GM19193 (cell line): Measurements from ENCODE around the gene SYT7.

Experiments
- POLR2A ChIP-seq: IDR thresholded peaks from 4 replicates; pipeline ENCODE4 v1.6.1; 2011; ENCODE audit not compliant: insufficient read depth, insufficient read length; ENCODE audit errors: extremely low read depth

The SYT7 gene

GRCh38 chr11:61596542-61596941 is 15.7 kb upstream of the SYT7 start:
- TF ChIP-seq POLR2A, result no peak

GRCh38 chr11:61594907-61595257 is 14.0 kb upstream of the SYT7 start:
- TF ChIP-seq POLR2A, result no peak

- TF ChIP-seq POLR2A, result no peak
Measured at GRCh38 chr11:61593151-61593550, 12.3 kb upstream of the SYT7 start.

- no peak for TF ChIP-seq POLR2A
Measured at GRCh38 chr11:61592176-61592575, 11.3 kb upstream of the SYT7 start.

DNA sequence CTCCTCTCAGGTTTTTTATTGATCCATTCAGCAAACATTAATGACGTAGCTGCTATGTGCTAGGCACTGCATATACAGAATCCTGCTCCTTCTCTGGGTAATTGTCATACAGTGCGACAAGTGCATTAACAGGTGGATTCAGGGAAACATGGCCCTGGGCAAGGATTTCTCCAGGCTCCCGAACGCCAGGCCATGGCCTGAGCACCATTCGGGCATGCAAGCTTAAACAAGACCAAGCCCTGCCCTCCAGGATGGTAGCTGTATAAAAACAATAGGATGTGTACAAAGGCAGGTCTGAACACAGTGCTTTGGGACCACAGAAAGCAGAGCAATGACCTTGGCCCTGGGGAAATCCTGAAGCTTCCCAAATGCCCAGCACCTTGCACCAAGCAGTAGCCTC is 9.1 kb upstream of the SYT7 start:
- TF ChIP-seq POLR2A, result no peak

GRCh38 chr11:61588728-61589191 is 7.9 kb upstream of the SYT7 start:
- TF ChIP-seq POLR2A, result no peak

- no peak for TF ChIP-seq POLR2A
Measured at GRCh38 chr11:61587951-61588727, 7.3 kb upstream of the SYT7 start.

DNA sequence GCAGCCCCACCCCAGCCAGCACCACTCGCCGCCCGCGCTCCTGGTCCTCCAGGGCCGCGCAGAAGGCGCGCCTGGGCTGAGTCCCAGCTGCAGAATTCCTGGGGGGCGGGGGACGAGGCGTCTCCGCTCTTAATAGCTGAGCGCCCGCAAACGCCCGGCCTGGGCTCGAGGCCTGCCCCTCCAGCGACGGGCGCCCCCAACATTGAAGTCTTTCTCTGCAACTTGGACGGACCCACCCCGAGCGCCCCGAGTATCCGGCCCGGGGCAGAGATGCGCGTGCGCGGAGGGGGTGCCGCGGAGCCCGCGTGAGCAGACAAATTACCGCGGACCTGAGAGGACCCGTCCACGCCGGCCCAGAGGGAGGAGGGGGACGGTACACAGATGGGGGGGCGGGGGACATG is 6.7 kb upstream of the SYT7 start:
- TF ChIP-seq POLR2A, result no peak

- no peak for TF ChIP-seq POLR2A
Measured at GRCh38 chr11:61586792-61587430, 6.0 kb upstream of the SYT7 start.

DNA sequence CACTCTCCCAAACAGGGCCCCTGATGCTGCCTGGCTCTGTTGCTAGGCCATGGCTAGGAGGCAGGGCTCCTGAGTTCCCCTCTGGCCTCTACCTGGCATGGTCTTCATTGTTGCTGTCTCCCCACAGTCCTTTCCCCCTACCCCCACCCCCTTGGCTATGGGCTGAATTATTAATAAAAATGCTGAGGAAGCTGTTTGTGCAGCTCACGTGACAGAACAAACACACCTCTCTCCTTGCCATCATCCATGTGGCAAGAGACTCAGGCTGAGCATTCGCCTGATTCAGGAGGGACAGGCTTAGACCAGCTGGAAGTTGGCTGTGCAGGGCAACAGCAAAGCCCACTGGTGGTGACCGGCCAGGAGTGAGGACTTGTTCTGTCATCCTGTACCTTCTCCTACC is 4.2 kb upstream of the SYT7 start:
- no peak for TF ChIP-seq POLR2A

DNA sequence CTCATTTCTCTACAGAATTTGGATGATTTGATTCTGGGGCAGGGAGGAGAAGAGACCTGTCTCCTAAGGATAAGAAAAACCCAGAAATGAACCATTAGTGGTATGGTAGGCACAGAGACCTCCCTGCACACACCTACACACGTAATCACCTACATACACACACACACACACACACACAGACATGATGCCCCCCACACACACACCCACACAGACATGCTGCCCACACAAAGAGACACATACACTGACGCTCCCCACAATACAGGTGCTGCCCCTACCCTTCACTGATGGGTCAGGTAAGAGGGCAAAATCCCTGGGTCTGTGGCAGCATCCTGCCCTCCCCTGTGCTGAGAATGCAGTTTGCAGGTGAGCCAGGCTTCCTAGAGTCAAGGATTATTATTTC is 1.1 kb upstream of the SYT7 start:
- no peak for TF ChIP-seq POLR2A

- TF ChIP-seq POLR2A, result no peak
Measured at GRCh38 chr11:61580271-61580888, 496 bp downstream of the SYT7 start.

DNA sequence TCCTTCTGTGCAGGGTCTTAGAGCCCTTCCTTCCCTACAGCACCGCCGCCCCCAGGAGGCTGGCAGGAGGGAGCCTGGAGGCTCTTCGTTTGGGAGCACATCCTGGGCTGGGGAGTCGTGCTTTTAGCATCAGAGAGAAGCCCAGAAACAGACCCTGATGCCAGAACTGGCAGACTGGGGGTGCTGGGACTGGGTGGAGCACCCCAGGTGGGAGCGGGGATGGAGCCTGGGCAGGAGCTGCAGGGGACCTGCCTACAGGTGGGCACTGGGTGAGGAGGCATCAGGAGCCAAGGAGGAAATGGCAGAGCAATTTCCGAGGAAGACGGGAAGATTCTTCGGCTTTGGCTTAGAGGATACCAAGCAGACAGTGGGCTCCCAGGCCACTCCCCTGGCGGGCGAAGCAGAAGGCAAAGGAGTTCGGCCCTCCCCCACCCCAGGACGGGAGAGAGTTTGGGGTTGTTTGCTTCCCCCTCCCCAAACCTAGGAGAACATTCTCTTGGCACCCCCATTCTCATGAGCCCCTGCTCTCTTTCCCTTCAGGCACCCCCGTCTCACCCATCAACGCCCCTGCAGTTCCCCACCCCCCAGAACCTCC is 1.1 kb downstream of the SYT7 start:
- no peak for TF ChIP-seq POLR2A

- TF ChIP-seq POLR2A, result no peak
Measured at GRCh38 chr11:61578819-61579675, 1.8 kb downstream of the SYT7 start.
